NT2/D1 (cell line): ENCODE results near the gene ARHGAP22.

Experiments
- DNase-seq: peaks from one replicate; pipeline ENCODE4 v3.0.0-alpha.2; 2011; ENCODE audit warnings: low read depth, low spot score
- H3K27me3 ChIP-seq: 2 replicates; pipeline ENCODE4 v1.6.0; 2011; ENCODE audit warnings: mild to moderate bottlenecking; ENCODE audit not compliant: insufficient read length, insufficient read depth
- H3K36me3 ChIP-seq: 2 replicates; pipeline ENCODE4 v1.6.1; 2011; ENCODE audit warnings: mild to moderate bottlenecking, low read length, mixed read lengths; ENCODE audit not compliant: insufficient read depth, insufficient read length
- H3K4me1 ChIP-seq: 2 replicates; pipeline ENCODE4 v1.5.1; 2011; ENCODE audit not compliant: insufficient read depth, insufficient read length
- H3K4me3 ChIP-seq: 2 replicates; pipeline ENCODE4 v1.5.1; 2011; ENCODE audit warnings: low read depth; ENCODE audit not compliant: insufficient read length
- H3K9ac ChIP-seq: 2 replicates; pipeline ENCODE4 v1.6.0; 2011; ENCODE audit warnings: low read depth; ENCODE audit not compliant: insufficient read length
- H3K9me3 ChIP-seq: 2 replicates; pipeline ENCODE4 v1.5.1; 2011; ENCODE audit warnings: mild to moderate bottlenecking, low read length; ENCODE audit not compliant: insufficient read depth
- SUZ12 ChIP-seq: IDR thresholded peaks from 2 replicates; pipeline ENCODE4 v1.6.1; 2011; ENCODE audit not compliant: insufficient read length, insufficient read depth; ENCODE audit errors: extremely low read depth
- YY1 ChIP-seq: IDR thresholded peaks from 2 replicates; pipeline ENCODE4 v1.6.1; 2011; ENCODE audit not compliant: insufficient read length, insufficient read depth
- ZNF274 ChIP-seq: IDR thresholded peaks from 2 replicates; pipeline ENCODE4 v1.6.1; 2011; ENCODE audit warnings: mild to moderate bottlenecking, low read depth, low read length

ARHGAP22 gene

GRCh38 chr10:48609441-48609840, 4.6 kb upstream of the ARHGAP22 start:
- Histone ChIP-seq H3K36me3 (no peaks in the 10 kb centered on the region), H3K4me1 (peaks cover 4% of the 10 kb centered on the region), H3K27me3 (peaks cover 26% of the 10 kb centered on the region), H3K9ac (no peak overlapping the region), H3K9me3 (no peaks in the 10 kb centered on the region), H3K4me3 (no peak overlapping the region)
- TF ChIP-seq SUZ12 = no peak
- no peak for TF ChIP-seq ZNF274
- DNase-seq = no peak

GRCh38 chr10:48608976-48609375, 4.1 kb upstream of the ARHGAP22 start:
- Histone ChIP-seq H3K36me3 (no peaks in the 10 kb centered on the region), H3K9ac (no peak overlapping the region), H3K27me3 (peaks cover 30% of the 10 kb centered on the region), H3K4me1 (peaks cover 8% of the 10 kb centered on the region), H3K4me3 (no peak overlapping the region), H3K9me3 (no peaks in the 10 kb centered on the region)
- TF ChIP-seq ZNF274 (no peak), SUZ12 (no peak), YY1 (no peak)
- DNase-seq = no peak

GRCh38 chr10:48608279-48608681, 3.4 kb upstream of the ARHGAP22 start:
- Histone ChIP-seq H3K9ac (no peak overlapping the region), H3K9me3 (no peaks in the 10 kb centered on the region), H3K36me3 (no peaks in the 10 kb centered on the region), H3K4me1 (peaks cover 10% of the 10 kb centered on the region), H3K4me3 (no peak overlapping the region), H3K27me3 (peaks cover 31% of the 10 kb centered on the region)
- peak; percentile 49 for DNase-seq
- TF ChIP-seq ZNF274 = no peak
- no peak for TF ChIP-seq YY1
- no peak for TF ChIP-seq SUZ12

GRCh38 chr10:48607356-48608278, 2.7 kb upstream of the ARHGAP22 start:
- Histone ChIP-seq H3K4me1 (peaks cover 10% of the 10 kb centered on the region), H3K9me3 (no peaks in the 10 kb centered on the region), H3K27me3 (peaks cover 31% of the 10 kb centered on the region), H3K4me3 (no peak overlapping the region), H3K36me3 (no peaks in the 10 kb centered on the region), H3K9ac (no peak overlapping the region)
- no peak for DNase-seq
- TF ChIP-seq SUZ12 = no peak
- TF ChIP-seq YY1 = no peak
- no peak for TF ChIP-seq ZNF274

GRCh38 chr10:48606530-48607355, 1.9 kb upstream of the ARHGAP22 start:
- H3K9me3 ChIP-seq = no peaks in the 10 kb centered on the region
- H3K4me1 ChIP-seq = peaks cover 10% of the 10 kb centered on the region
- TF ChIP-seq ZNF274 (no peak), YY1 (no peak), SUZ12 (no peak)
- no peak for DNase-seq
- H3K36me3 ChIP-seq = no peaks in the 10 kb centered on the region
- peaks cover 31% of the 10 kb centered on the region for H3K27me3 ChIP-seq
- H3K9ac ChIP-seq = no peak overlapping the region
- H3K4me3 ChIP-seq = no peak overlapping the region

- H3K27me3 ChIP-seq = peaks cover 33% of the 10 kb centered on the region
- no peak overlapping the region for H3K9ac ChIP-seq
- H3K4me3 ChIP-seq = no peak overlapping the region
Observed at GRCh38 chr10:48605786-48606529, 1.1 kb upstream of the ARHGAP22 start.

More at GRCh38 chr10:48605786-48606529, 1.1 kb upstream of the ARHGAP22 start:
- no peak for DNase-seq
- H3K36me3 ChIP-seq = no peaks in the 10 kb centered on the region
- TF ChIP-seq YY1 (no peak), SUZ12 (no peak), ZNF274 (no peak)
- H3K9me3 ChIP-seq = no peaks in the 10 kb centered on the region
- peaks cover 10% of the 10 kb centered on the region for H3K4me1 ChIP-seq
